K562 (cell line): ENCODE data around the gene PRKCG. TPM values are rescaled to one million over a fixed set of nuclear protein-coding genes. Genes with fewer than 3 reads are reported as not detected.

ENCODE experiments used
- ATAC-seq: fragments of 200-7000 bp; cut with Tn5 transposase; 3 replicates; pipeline ENCODE4 v1.9.1; 2020; ENCODE audit warnings: moderate library complexity
- BruUV-seq: library from RNA; stranded (reverse); fragments of 400-500 nt; replicated peaks from 2 replicates; lab custom pipeline; 2021; lab: Mats Ljungman, UMichigan
- CTCF ChIA-PET: fragments of 300-600 bp; formaldehyde crosslinking; extraction: SDS; loops from one replicate; lab custom pipeline; 2021; ENCODE audit warnings: low intra/inter-chr PET ratio; lab: Yijun Ruan, JAX
- POLR2A ChIA-PET: fragments of 300-600, 350-650 bp; sonication (Branson Sonifier 250); formaldehyde crosslinking; extraction: SDS; loops from one replicate; lab custom pipeline; 2021; ENCODE audit warnings: antibody characterized with exemption, inconsistent platforms; lab: Yijun Ruan, JAX
- DNase-seq, 4 experiments: peaks; one replicate each; pipeline versions ENCODE4 v3.0.0 to v3.0.0-alpha.2; 2011 to 2018; ENCODE audit warnings: low spot score in 3 of 4, mixed read lengths in 3 of 4; ENCODE audit errors: extremely low read depth in 1 of 4
- FAIRE-seq: peaks from 2 replicates; lab custom pipeline; 2011; peaks lifted over from hg19 to GRCh38; lab: Jason Lieb, UNC
- H2AFZ ChIP-seq: 2 replicates; pipeline ENCODE4 v1.6.0; 2011; ENCODE audit warnings: low read depth, low read length, control low read depth, inconsistent platforms
- H3K27ac ChIP-seq: fragments of 200-600 bp; 3 replicates; pipeline ENCODE4 v1.8.0; 2011; ENCODE audit warnings: low read depth, mild to moderate bottlenecking, control low read depth, inconsistent platforms, low read length, moderate library complexity, mixed read lengths; ENCODE audit errors: extremely low read depth
- H3K27me3 ChIP-seq, 2 experiments: fragments of 300-600 bp in 1 of 2; 2 replicates in 1 of 2; 3 replicates in 1 of 2; pipeline versions ENCODE4 v1.6.0 to v1.8.0; 2011; ENCODE audit warnings: inconsistent platforms in 2 of 2, low read length in 2 of 2, mild to moderate bottlenecking in 1 of 2, mixed read lengths in 1 of 2, moderate library complexity in 1 of 2; ENCODE audit not compliant: control insufficient read depth in 2 of 2, insufficient read depth in 2 of 2
- H3K36me3 ChIP-seq: fragments of 300-600 bp; 3 replicates; pipeline ENCODE4 v1.8.0; 2011; ENCODE audit warnings: mild to moderate bottlenecking, low read length, inconsistent platforms; ENCODE audit not compliant: control insufficient read depth, insufficient read depth
- H3K4me1 ChIP-seq, 2 experiments: fragments of 200-600 bp in 1 of 2; replicated peaks in 1 of 2; 2 replicates in 1 of 2; 3 replicates in 1 of 2; pipeline versions ENCODE4 v1.5.1 to v1.8.0; 2011; ENCODE audit warnings: inconsistent platforms in 2 of 2, low read length in 2 of 2, mild to moderate bottlenecking in 1 of 2, mixed read lengths in 1 of 2, moderate library complexity in 1 of 2; ENCODE audit not compliant: control insufficient read depth in 2 of 2, insufficient read depth in 2 of 2
- H3K4me2 ChIP-seq: 2 replicates; pipeline ENCODE4 v1.6.1; 2011; ENCODE audit warnings: low read length, control low read depth, inconsistent platforms, mixed read lengths; ENCODE audit not compliant: insufficient read depth
- H3K4me3 ChIP-seq: fragments of 200-600 bp; sonication (generic), shearing (Covaris generic); 2 replicates; pipeline ENCODE4 v1.5.1; 2016; ENCODE audit warnings: control low read depth, inconsistent platforms
- H3K79me2 ChIP-seq: fragments of 200-600 bp; 3 replicates; pipeline ENCODE4 v1.8.0; 2011; ENCODE audit warnings: low read length, inconsistent platforms; ENCODE audit not compliant: control insufficient read depth, insufficient read depth
- H3K9ac ChIP-seq, 2 experiments: 2 replicates each; pipeline versions ENCODE4 v1.6.0 to v1.6.1; 2011; ENCODE audit warnings: low read depth in 2 of 2, low read length in 2 of 2, control low read depth in 1 of 2, inconsistent platforms in 1 of 2, mild to moderate bottlenecking in 1 of 2, mixed read lengths in 1 of 2; ENCODE audit not compliant: insufficient read depth in 1 of 2
- H3K9me1 ChIP-seq: one replicate; pipeline ENCODE4 v1.6.0; 2011; ENCODE audit warnings: inconsistent platforms, mild to moderate bottlenecking, low read length, moderate library complexity; ENCODE audit not compliant: control insufficient read depth, insufficient read depth
- H3K9me3 ChIP-seq: replicated peaks from 2 replicates; pipeline ENCODE4 v1.5.1; 2011; ENCODE audit warnings: low read depth, low read length, inconsistent platforms; ENCODE audit not compliant: control insufficient read depth, insufficient read depth
- H4K20me1 ChIP-seq: replicated peaks from 2 replicates; pipeline ENCODE4 v1.6.1; 2011; ENCODE audit warnings: low read length, inconsistent platforms, mixed read lengths; ENCODE audit not compliant: control insufficient read depth, insufficient read depth
- FOXM1 ChIP-seq, 2 experiments: fragments of 450-650 bp in 1 of 2; sonication (generic) in 1 of 2; formaldehyde crosslinking in 1 of 2; IDR thresholded peaks; 2 replicates each; pipeline versions ENCODE4 v1.6.1 to v1.9.0; 2017 to 2022; ENCODE audit warnings: low read depth in 2 of 2, mild to moderate bottlenecking in 2 of 2, missing genetic modification reagents in 1 of 2, moderate library complexity in 1 of 2
- NFIX ChIP-seq: fragments of 250-450 bp; sonication (Bioruptor Pico); IDR thresholded peaks from 2 replicates; pipeline ENCODE4 v1.4.0; 2020; ENCODE audit warnings: low read depth, mild to moderate bottlenecking, moderate library complexity
- XRCC5 ChIP-seq: fragments of 200-400 bp; formaldehyde crosslinking; IDR thresholded peaks from 2 replicates; pipeline ENCODE4 v1.6.1; 2017; ENCODE audit warnings: low read depth, mild to moderate bottlenecking, low read length
- ZNF134 ChIP-seq: fragments of 250-450 bp; sonication (Bioruptor Pico); conservative IDR thresholded peaks from 2 replicates; pipeline ENCODE4 v1.4.0; 2020
- WGBS: fragments of 100-300 bp; shearing (Covaris generic); methylation state at CpG from one replicate; pipeline ENCODE4 v1.1.6; 2016; ENCODE audit warnings: low coverage, mixed read lengths; ENCODE audit not compliant: insufficient coverage; ENCODE audit errors: missing lambda C conversion rate; 5-methylcytosine and 5-hydroxymethylcytosine counted together
- in situ Hi-C: fragments of 300-500 bp; cut with MboI; formaldehyde crosslinking; loops from 4 replicates; pipeline ENCODE4 v1.15.0; 2018; ENCODE audit warnings: inconsistent platforms, mixed read lengths
- intact Hi-C: fragments of 100-400 bp; cut with micrococcal nuclease; formaldehyde crosslinking; loops from 2 replicates; pipeline ENCODE4 v1.14.2; 2022
- polyA plus RNA-seq, 8 experiments: library from polyadenylated mRNA; depleted of rRNA in 4 of 8; stranded (reverse) in 5 of 8; unstranded in 3 of 8; fragments of >200 nt; fragmentation: Nextera tagmentation in 2 of 8; fragmentation: Illumina TruSeq in 1 of 8; extraction: Ambion mirVana in 2 of 8; extraction: Trizol in 1 of 8; gene quantifications; 2 replicates each; pipeline versions ENCODE4 v1.2.1 to v1.2.3, GENCODE V29; 2011 to 2014; ENCODE audit warnings: inconsistent platforms in 1 of 8, missing spikeins in 1 of 8
- total RNA-seq, 7 experiments: library from RNA; depleted of rRNA in 6 of 7; stranded (reverse); fragments of >200 nt in 6 of 7; fragmentation: Illumina TruSeq in 2 of 7; extraction: Trizol in 2 of 7; gene quantifications; 2 replicates each; pipeline versions ENCODE4 v1.2.1 to v1.2.3, GENCODE V29; 2011 to 2021; ENCODE audit warnings: low replicate concordance in 1 of 7
- TF ChIP-seq, protein P1 (sequence below): sonication (generic); formaldehyde crosslinking; IDR thresholded peaks from 2 replicates; pipeline ENCODE4 v1.4.0; 2020; ENCODE audit warnings: mild to moderate bottlenecking, missing genetic modification reagents

Gene PRKCG
- total and polyA plus RNA-seq, 9 of the 15 experiments (the other 6 are each of a cell fraction or from before 2014, with no cell fraction given): not detected

DNA sequence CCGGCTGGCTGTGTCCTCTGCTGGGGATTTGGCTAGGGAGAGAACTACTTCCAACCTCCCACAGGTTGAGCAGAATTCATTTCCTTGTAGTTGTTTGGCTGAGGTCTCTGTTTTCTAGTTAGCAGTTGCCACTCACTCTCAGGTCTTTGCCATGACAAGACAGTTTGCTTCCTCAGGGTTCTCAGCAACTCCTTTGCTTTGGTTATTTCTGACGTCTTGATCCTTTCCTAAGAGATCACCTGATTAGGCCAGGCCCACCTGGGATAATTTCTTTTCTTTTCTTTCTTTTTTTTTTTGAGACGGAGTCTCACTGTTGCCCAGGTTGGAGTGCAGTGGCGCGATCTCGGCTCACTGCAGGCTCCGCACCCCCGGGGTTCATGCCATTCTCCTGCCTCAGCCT is 71.4 kb downstream of the PRKCG start:
- BruUV-seq: no TSS peak
- H3K9me3 ChIP-seq: no peaks in the 10 kb centered on the region
- no peak for ATAC-seq
- FAIRE-seq: no peak
- no peak for DNase-seq
- no peak overlapping the region for H3K4me3 ChIP-seq
- peaks cover 25 to 29% of the 10 kb centered on the region in 2 experiments for H3K27me3 ChIP-seq
- H3K4me2 ChIP-seq: no peak overlapping the region
- no peaks in the 10 kb centered on the region for H3K79me2 ChIP-seq
- in situ Hi-C loops: no loop called here
- POLR2A ChIA-PET: no interaction called here
- no peak overlapping the region for H3K27ac ChIP-seq
- no peaks in the 10 kb centered on the region for H4K20me1 ChIP-seq
- WGBS: 0% methylated on average over 7 of the region's 8 CpGs
- no peak overlapping the region for H3K9ac ChIP-seq
- H2AFZ ChIP-seq: no peak overlapping the region
- no peaks in the 10 kb centered on the region for H3K4me1 ChIP-seq
- H3K9me1 ChIP-seq: no peaks in the 10 kb centered on the region
- CTCF ChIA-PET: no interaction called here
- intact Hi-C loops: no loop called here
- H3K36me3 ChIP-seq: no peaks in the 10 kb centered on the region
- TF ChIP-seq, protein P1, sequence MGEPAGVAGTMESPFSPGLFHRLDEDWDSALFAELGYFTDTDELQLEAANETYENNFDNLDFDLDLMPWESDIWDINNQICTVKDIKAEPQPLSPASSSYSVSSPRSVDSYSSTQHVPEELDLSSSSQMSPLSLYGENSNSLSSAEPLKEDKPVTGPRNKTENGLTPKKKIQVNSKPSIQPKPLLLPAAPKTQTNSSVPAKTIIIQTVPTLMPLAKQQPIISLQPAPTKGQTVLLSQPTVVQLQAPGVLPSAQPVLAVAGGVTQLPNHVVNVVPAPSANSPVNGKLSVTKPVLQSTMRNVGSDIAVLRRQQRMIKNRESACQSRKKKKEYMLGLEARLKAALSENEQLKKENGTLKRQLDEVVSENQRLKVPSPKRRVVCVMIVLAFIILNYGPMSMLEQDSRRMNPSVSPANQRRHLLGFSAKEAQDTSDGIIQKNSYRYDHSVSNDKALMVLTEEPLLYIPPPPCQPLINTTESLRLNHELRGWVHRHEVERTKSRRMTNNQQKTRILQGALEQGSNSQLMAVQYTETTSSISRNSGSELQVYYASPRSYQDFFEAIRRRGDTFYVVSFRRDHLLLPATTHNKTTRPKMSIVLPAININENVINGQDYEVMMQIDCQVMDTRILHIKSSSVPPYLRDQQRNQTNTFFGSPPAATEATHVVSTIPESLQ: no peak
- TF ChIP-seq NFIX (CRISPR knock-in tag): no peak
- no peak for TF ChIP-seq XRCC5
- TF ChIP-seq ZNF134 (CRISPR knock-in tag): peak; percentile 97
- TF ChIP-seq FOXM1 (IDR thresholded peaks at IDR 0.05; ENCODE audit: low read depth): peak; percentile 43; the same call in 1 of the 2 replicates
- no peak for TF ChIP-seq FOXM1 (CRISPR knock-in tag; IDR thresholded peaks at IDR 0.05; ENCODE audit: low read depth)

Other genes with a start within 250 kb of the PRKCG start
Only the 7 nearest of the 11 such genes appear.
- gene NLRP12, start 57.9 kb upstream of the PRKCG start, total RNA-seq (2014; rRNA removed): not detected in 2 replicates
- not detected in 2 replicates for gene NLRP12, start 57.9 kb upstream of the PRKCG start, total RNA-seq (2014; rRNA removed; fragmentation: Illumina TruSeq; extraction: Trizol)
- not detected in 2 replicates for gene NLRP12, start 57.9 kb upstream of the PRKCG start, total RNA-seq (2015; rRNA removed; fragmentation: Illumina TruSeq; extraction: Trizol)
- gene NLRP12, start 57.9 kb upstream of the PRKCG start, total RNA-seq (2021): 0.04 TPM in 1 of 2 replicates, not detected in the other
- gene NLRP12, start 57.9 kb upstream of the PRKCG start, polyA plus RNA-seq (2011; rRNA removed): not detected in 2 replicates
- not detected in 2 replicates for gene NLRP12, start 57.9 kb upstream of the PRKCG start, polyA plus RNA-seq (2014; fragmentation: Illumina TruSeq; extraction: Trizol)
- not detected for gene NLRP12, start 57.9 kb upstream of the PRKCG start, polyA plus RNA-seq (2014; fragmentation: Nextera tagmentation; extraction: Ambion mirVana)
- 0.03 TPM in 1 of 2 replicates, not detected in the other for gene NLRP12, start 57.9 kb upstream of the PRKCG start, polyA plus RNA-seq (2014; rRNA removed)
- 4.5 and 14.4 TPM in 2 replicates for gene MYADM, start 14.3 kb upstream of the PRKCG start, total RNA-seq (2014; rRNA removed)
- gene MYADM, start 14.3 kb upstream of the PRKCG start, total RNA-seq (2014; rRNA removed; fragmentation: Illumina TruSeq; extraction: Trizol): 6.7 and 7.1 TPM in 2 replicates
- gene MYADM, start 14.3 kb upstream of the PRKCG start, total RNA-seq (2015; rRNA removed; fragmentation: Illumina TruSeq; extraction: Trizol): 14.4 and 16.0 TPM in 2 replicates
- 65.5 and 70.3 TPM in 2 replicates for gene MYADM, start 14.3 kb upstream of the PRKCG start, total RNA-seq (2021)
- gene MYADM, start 14.3 kb upstream of the PRKCG start, polyA plus RNA-seq (2011; rRNA removed): 5.6 and 17.2 TPM in 2 replicates
- gene MYADM, start 14.3 kb upstream of the PRKCG start, polyA plus RNA-seq (2014; fragmentation: Illumina TruSeq; extraction: Trizol): 26.1 and 44.1 TPM in 2 replicates
- 10 to 100 TPM; 10.4 to 24.8 TPM for gene MYADM, start 14.3 kb upstream of the PRKCG start, polyA plus RNA-seq (2014; fragmentation: Nextera tagmentation; extraction: Ambion mirVana)
- gene MYADM, start 14.3 kb upstream of the PRKCG start, polyA plus RNA-seq (2014; rRNA removed): 18.5 and 19.5 TPM in 2 replicates
- not detected in 2 replicates for gene CACNG7, start 27.1 kb downstream of the PRKCG start, total RNA-seq (2014; rRNA removed)
- not detected in 2 replicates for gene CACNG7, start 27.1 kb downstream of the PRKCG start, total RNA-seq (2014; rRNA removed; fragmentation: Illumina TruSeq; extraction: Trizol)
- not detected in 2 replicates for gene CACNG7, start 27.1 kb downstream of the PRKCG start, total RNA-seq (2015; rRNA removed; fragmentation: Illumina TruSeq; extraction: Trizol)
- gene CACNG7, start 27.1 kb downstream of the PRKCG start, total RNA-seq (2021): not detected in 2 replicates
- gene CACNG7, start 27.1 kb downstream of the PRKCG start, polyA plus RNA-seq (2011; rRNA removed): not detected in 2 replicates
- gene CACNG7, start 27.1 kb downstream of the PRKCG start, polyA plus RNA-seq (2014; fragmentation: Illumina TruSeq; extraction: Trizol): not detected in 2 replicates
- gene CACNG7, start 27.1 kb downstream of the PRKCG start, polyA plus RNA-seq (2014; fragmentation: Nextera tagmentation; extraction: Ambion mirVana): not detected
- not detected in 2 replicates for gene CACNG7, start 27.1 kb downstream of the PRKCG start, polyA plus RNA-seq (2014; rRNA removed)
- 0.05 TPM in 1 of 2 replicates, not detected in the other for gene CACNG8, start 80.7 kb downstream of the PRKCG start, total RNA-seq (2014; rRNA removed)
- gene CACNG8, start 80.7 kb downstream of the PRKCG start, total RNA-seq (2014; rRNA removed; fragmentation: Illumina TruSeq; extraction: Trizol): not detected in 2 replicates
- gene CACNG8, start 80.7 kb downstream of the PRKCG start, total RNA-seq (2015; rRNA removed; fragmentation: Illumina TruSeq; extraction: Trizol): not detected in 2 replicates
- gene CACNG8, start 80.7 kb downstream of the PRKCG start, total RNA-seq (2021): 0.02 TPM in 1 of 2 replicates, not detected in the other
- not detected in 2 replicates for gene CACNG8, start 80.7 kb downstream of the PRKCG start, polyA plus RNA-seq (2011; rRNA removed)
- gene CACNG8, start 80.7 kb downstream of the PRKCG start, polyA plus RNA-seq (2014; fragmentation: Illumina TruSeq; extraction: Trizol): not detected in 2 replicates
- not detected for gene CACNG8, start 80.7 kb downstream of the PRKCG start, polyA plus RNA-seq (2014; fragmentation: Nextera tagmentation; extraction: Ambion mirVana)
- not detected in 2 replicates for gene CACNG8, start 80.7 kb downstream of the PRKCG start, polyA plus RNA-seq (2014; rRNA removed)
- gene CACNG6, start 109.4 kb downstream of the PRKCG start, total RNA-seq (2014; rRNA removed): not detected in 2 replicates
- gene CACNG6, start 109.4 kb downstream of the PRKCG start, total RNA-seq (2014; rRNA removed; fragmentation: Illumina TruSeq; extraction: Trizol): not detected in 2 replicates
- gene CACNG6, start 109.4 kb downstream of the PRKCG start, total RNA-seq (2015; rRNA removed; fragmentation: Illumina TruSeq; extraction: Trizol): not detected in 2 replicates
- gene CACNG6, start 109.4 kb downstream of the PRKCG start, total RNA-seq (2021): not detected in 2 replicates
- gene CACNG6, start 109.4 kb downstream of the PRKCG start, polyA plus RNA-seq (2011; rRNA removed): not detected in 2 replicates
- not detected in 2 replicates for gene CACNG6, start 109.4 kb downstream of the PRKCG start, polyA plus RNA-seq (2014; fragmentation: Illumina TruSeq; extraction: Trizol)
- gene CACNG6, start 109.4 kb downstream of the PRKCG start, polyA plus RNA-seq (2014; fragmentation: Nextera tagmentation; extraction: Ambion mirVana): not detected
- gene CACNG6, start 109.4 kb downstream of the PRKCG start, polyA plus RNA-seq (2014; rRNA removed): not detected in 2 replicates
- gene VSTM1, start 181.7 kb downstream of the PRKCG start, total RNA-seq (2014; rRNA removed): not detected in 2 replicates
- gene VSTM1, start 181.7 kb downstream of the PRKCG start, total RNA-seq (2014; rRNA removed; fragmentation: Illumina TruSeq; extraction: Trizol): not detected in 2 replicates
- not detected in 2 replicates for gene VSTM1, start 181.7 kb downstream of the PRKCG start, total RNA-seq (2015; rRNA removed; fragmentation: Illumina TruSeq; extraction: Trizol)
- not detected in 2 replicates for gene VSTM1, start 181.7 kb downstream of the PRKCG start, total RNA-seq (2021)
- gene VSTM1, start 181.7 kb downstream of the PRKCG start, polyA plus RNA-seq (2011; rRNA removed): not detected in 2 replicates
- gene VSTM1, start 181.7 kb downstream of the PRKCG start, polyA plus RNA-seq (2014; fragmentation: Illumina TruSeq; extraction: Trizol): not detected in 2 replicates
- gene VSTM1, start 181.7 kb downstream of the PRKCG start, polyA plus RNA-seq (2014; fragmentation: Nextera tagmentation; extraction: Ambion mirVana): not detected
- gene VSTM1, start 181.7 kb downstream of the PRKCG start, polyA plus RNA-seq (2014; rRNA removed): not detected in 2 replicates
- gene TARM1, start 199.2 kb downstream of the PRKCG start, total RNA-seq (2014; rRNA removed): not detected in 2 replicates
- not detected in 2 replicates for gene TARM1, start 199.2 kb downstream of the PRKCG start, total RNA-seq (2014; rRNA removed; fragmentation: Illumina TruSeq; extraction: Trizol)
- gene TARM1, start 199.2 kb downstream of the PRKCG start, total RNA-seq (2015; rRNA removed; fragmentation: Illumina TruSeq; extraction: Trizol): not detected in 2 replicates
- not detected in 2 replicates for gene TARM1, start 199.2 kb downstream of the PRKCG start, total RNA-seq (2021)
- not detected in 2 replicates for gene TARM1, start 199.2 kb downstream of the PRKCG start, polyA plus RNA-seq (2011; rRNA removed)
- gene TARM1, start 199.2 kb downstream of the PRKCG start, polyA plus RNA-seq (2014; fragmentation: Illumina TruSeq; extraction: Trizol): not detected in 2 replicates
- not detected for gene TARM1, start 199.2 kb downstream of the PRKCG start, polyA plus RNA-seq (2014; fragmentation: Nextera tagmentation; extraction: Ambion mirVana)
- not detected in 2 replicates for gene TARM1, start 199.2 kb downstream of the PRKCG start, polyA plus RNA-seq (2014; rRNA removed)